ENCODE data around the gene ATP1B2.
"Not testable (repeated sequence)": the region's sequence is repeated elsewhere in the genome, so short reads cannot be mapped to it uniquely, and the experiment has no call there.

The ATP1B2 gene

DNA sequence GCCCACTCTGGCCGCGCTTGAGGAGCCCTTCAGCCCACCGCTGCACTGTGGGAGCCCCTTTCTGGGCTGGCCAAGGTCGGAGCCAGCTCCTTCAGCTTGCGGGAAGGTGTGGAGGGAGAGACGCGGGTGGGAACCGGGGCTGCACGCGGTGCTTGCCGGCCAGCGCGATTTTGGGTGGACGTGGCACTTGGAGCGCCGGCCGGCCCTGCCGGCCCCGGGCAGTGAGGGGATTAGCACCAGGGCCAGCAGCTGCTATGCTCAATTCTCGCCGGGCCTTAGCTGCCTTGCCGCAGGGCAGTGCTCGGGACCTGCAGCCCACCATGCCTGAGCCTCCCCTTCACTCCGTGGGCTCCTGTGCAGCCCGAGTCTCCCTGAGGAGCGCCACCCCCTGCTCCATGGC lies 9.9 kb upstream of the ATP1B2 start:
- H3K27ac ChIP-seq (replicated peaks) = no peak overlapping the region
- no peak for TF ChIP-seq GABPA (IDR thresholded peaks at IDR 0.05; ENCODE audit: low read depth)
- no peak for TF ChIP-seq POLR2AphosphoS5 (IDR thresholded peaks at IDR 0.05; ENCODE audit: low read depth)
- TF ChIP-seq, protein P1, sequence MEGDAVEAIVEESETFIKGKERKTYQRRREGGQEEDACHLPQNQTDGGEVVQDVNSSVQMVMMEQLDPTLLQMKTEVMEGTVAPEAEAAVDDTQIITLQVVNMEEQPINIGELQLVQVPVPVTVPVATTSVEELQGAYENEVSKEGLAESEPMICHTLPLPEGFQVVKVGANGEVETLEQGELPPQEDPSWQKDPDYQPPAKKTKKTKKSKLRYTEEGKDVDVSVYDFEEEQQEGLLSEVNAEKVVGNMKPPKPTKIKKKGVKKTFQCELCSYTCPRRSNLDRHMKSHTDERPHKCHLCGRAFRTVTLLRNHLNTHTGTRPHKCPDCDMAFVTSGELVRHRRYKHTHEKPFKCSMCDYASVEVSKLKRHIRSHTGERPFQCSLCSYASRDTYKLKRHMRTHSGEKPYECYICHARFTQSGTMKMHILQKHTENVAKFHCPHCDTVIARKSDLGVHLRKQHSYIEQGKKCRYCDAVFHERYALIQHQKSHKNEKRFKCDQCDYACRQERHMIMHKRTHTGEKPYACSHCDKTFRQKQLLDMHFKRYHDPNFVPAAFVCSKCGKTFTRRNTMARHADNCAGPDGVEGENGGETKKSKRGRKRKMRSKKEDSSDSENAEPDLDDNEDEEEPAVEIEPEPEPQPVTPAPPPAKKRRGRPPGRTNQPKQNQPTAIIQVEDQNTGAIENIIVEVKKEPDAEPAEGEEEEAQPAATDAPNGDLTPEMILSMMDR (IDR thresholded peaks at IDR 0.05; ENCODE audit: insufficient read depth, low read length) = no peak
- TF ChIP-seq, protein P2, sequence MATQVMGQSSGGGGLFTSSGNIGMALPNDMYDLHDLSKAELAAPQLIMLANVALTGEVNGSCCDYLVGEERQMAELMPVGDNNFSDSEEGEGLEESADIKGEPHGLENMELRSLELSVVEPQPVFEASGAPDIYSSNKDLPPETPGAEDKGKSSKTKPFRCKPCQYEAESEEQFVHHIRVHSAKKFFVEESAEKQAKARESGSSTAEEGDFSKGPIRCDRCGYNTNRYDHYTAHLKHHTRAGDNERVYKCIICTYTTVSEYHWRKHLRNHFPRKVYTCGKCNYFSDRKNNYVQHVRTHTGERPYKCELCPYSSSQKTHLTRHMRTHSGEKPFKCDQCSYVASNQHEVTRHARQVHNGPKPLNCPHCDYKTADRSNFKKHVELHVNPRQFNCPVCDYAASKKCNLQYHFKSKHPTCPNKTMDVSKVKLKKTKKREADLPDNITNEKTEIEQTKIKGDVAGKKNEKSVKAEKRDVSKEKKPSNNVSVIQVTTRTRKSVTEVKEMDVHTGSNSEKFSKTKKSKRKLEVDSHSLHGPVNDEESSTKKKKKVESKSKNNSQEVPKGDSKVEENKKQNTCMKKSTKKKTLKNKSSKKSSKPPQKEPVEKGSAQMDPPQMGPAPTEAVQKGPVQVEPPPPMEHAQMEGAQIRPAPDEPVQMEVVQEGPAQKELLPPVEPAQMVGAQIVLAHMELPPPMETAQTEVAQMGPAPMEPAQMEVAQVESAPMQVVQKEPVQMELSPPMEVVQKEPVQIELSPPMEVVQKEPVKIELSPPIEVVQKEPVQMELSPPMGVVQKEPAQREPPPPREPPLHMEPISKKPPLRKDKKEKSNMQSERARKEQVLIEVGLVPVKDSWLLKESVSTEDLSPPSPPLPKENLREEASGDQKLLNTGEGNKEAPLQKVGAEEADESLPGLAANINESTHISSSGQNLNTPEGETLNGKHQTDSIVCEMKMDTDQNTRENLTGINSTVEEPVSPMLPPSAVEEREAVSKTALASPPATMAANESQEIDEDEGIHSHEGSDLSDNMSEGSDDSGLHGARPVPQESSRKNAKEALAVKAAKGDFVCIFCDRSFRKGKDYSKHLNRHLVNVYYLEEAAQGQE (IDR thresholded peaks at IDR 0.05; ENCODE audit: insufficient replicate concordance, low read depth) = no peak
- TF ChIP-seq SPI1 (IDR thresholded peaks at IDR 0.05; ENCODE audit: borderline replicate concordance, low read depth) = no peak
- H3K27me3 ChIP-seq (ENCODE audit: insufficient read depth, poor library complexity, severe bottlenecking) = no peaks in the 10 kb centered on the region
- no peak overlapping the region for H3K4me3 ChIP-seq (replicated peaks; ENCODE audit: insufficient read depth, low read length)
- DNase-seq (ENCODE audit: low read depth in 1 of 2, low spot score in 1 of 2) = no peak

DNA sequence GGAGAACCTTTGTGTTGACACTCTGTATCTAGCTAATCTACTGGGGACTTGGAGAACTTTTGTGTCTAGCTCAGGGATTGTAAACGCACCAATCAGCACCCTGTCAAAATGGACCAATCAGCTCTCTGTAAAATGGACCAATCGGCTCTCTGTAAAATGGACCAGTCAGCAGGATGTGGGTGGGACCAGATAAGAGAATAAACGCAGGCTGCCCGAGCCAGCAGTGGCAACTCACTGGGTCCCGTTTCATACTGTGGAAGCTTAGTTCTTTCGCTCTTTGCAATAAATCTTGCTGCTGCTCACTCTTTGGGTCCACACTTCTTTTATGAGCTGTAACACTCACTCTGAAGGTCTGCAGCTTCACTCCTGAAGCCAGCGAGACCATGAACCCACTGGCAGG lies 9.1 kb upstream of the ATP1B2 start:
- H3K27me3 ChIP-seq (ENCODE audit: insufficient read depth, poor library complexity, severe bottlenecking); DNase-seq (ENCODE audit: low read depth in 1 of 2, low spot score in 1 of 2); H3K27ac ChIP-seq (replicated peaks); H3K4me3 ChIP-seq (replicated peaks; ENCODE audit: insufficient read depth, low read length): not testable (repeated sequence)

DNA sequence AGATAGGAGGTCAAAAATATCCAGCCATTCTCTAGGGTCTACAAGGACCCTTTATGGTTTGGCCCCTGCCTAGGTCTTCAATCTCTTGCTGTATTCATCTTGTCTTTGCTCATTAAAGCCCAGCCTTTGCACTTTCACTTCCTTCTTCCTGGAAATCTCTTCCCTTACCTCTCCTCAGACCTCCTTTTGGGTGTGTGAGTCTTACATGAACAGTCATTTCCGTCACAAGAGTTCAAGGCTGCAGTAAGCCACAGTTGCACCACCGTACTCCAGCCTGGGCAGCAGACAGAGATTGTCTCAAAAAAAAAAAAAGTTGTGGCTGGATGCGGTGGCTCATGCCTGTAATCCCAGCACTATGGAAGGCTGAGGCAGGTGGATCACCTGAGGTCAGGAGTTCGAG lies 6.0 kb upstream of the ATP1B2 start:
- no peak overlapping the region for H3K27ac ChIP-seq (replicated peaks)

DNA sequence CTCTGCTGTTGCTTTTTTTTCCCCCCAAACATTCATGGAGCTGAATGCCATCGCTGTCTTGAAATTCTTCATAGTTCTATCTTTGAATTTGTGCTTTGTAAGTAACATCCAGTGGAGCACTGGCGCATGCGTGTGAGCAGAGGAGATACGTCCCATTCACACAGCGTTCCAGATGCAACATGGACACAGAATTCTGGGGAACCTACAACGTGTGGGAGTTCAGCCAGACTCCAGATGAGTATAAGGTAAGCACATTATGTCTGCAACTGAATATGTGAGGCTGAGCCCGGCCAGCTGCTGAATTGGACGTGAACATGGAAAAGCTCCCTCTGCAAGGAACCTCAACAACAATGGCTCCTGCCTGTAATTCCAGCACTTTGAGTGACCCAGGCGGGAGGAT lies 4.3 kb upstream of the ATP1B2 start:
- no peak overlapping the region for H3K27ac ChIP-seq (replicated peaks)
- H3K27me3 ChIP-seq (ENCODE audit: insufficient read depth, poor library complexity, severe bottlenecking) = no peaks in the 10 kb centered on the region
- TF ChIP-seq, protein P1 (IDR thresholded peaks at IDR 0.05; ENCODE audit: insufficient read depth, low read length) = no peak
- no peak for TF ChIP-seq GABPA (IDR thresholded peaks at IDR 0.05; ENCODE audit: low read depth)
- no peak for TF ChIP-seq POLR2AphosphoS5 (IDR thresholded peaks at IDR 0.05; ENCODE audit: low read depth)
- no peak for TF ChIP-seq SPI1 (IDR thresholded peaks at IDR 0.05; ENCODE audit: borderline replicate concordance, low read depth)
- TF ChIP-seq, protein P2 (IDR thresholded peaks at IDR 0.05; ENCODE audit: insufficient replicate concordance, low read depth) = no peak
- no peak for DNase-seq (ENCODE audit: low read depth in 1 of 2, low spot score in 1 of 2)
- no peak overlapping the region for H3K4me3 ChIP-seq (replicated peaks; ENCODE audit: insufficient read depth, low read length)

More for the DNA sequence above, 6.0 kb upstream of the ATP1B2 start:
- H3K27me3 ChIP-seq (ENCODE audit: insufficient read depth, poor library complexity, severe bottlenecking) = no peaks in the 10 kb centered on the region
- DNase-seq (ENCODE audit: low read depth in 1 of 2, low spot score in 1 of 2) = no peak
- no peak overlapping the region for H3K4me3 ChIP-seq (replicated peaks; ENCODE audit: insufficient read depth, low read length)
- TF ChIP-seq SPI1 (IDR thresholded peaks at IDR 0.05; ENCODE audit: borderline replicate concordance, low read depth) (no peak), GABPA (IDR thresholded peaks at IDR 0.05; ENCODE audit: low read depth) (no peak), POLR2AphosphoS5 (IDR thresholded peaks at IDR 0.05; ENCODE audit: low read depth) (no peak)
- TF ChIP-seq, protein P1 (IDR thresholded peaks at IDR 0.05; ENCODE audit: insufficient read depth, low read length) = no peak
- TF ChIP-seq, protein P2 (IDR thresholded peaks at IDR 0.05; ENCODE audit: insufficient replicate concordance, low read depth) = no peak

Data from HL-60 (cell line).